Activated naive CD8-positive, alpha-beta T cell (primary cell): ENCODE results near the gene NPAS3.

ENCODE experiments used
- H3K27ac Mint-ChIP-seq: one replicate; pipeline ENCODE4 v1.8.0; 2021; ENCODE audit warnings: mixed read lengths
- H3K27me3 Mint-ChIP-seq: one replicate; pipeline ENCODE4 v1.8.0; 2021; ENCODE audit warnings: mixed read lengths
- H3K36me3 Mint-ChIP-seq: one replicate; pipeline ENCODE4 v1.8.0; 2021; ENCODE audit warnings: mixed read lengths
- H3K4me1 Mint-ChIP-seq: one replicate; pipeline ENCODE4 v1.8.0; 2021; ENCODE audit warnings: low read depth, mixed read lengths
- H3K4me3 Mint-ChIP-seq: one replicate; pipeline ENCODE4 v1.8.0; 2021; ENCODE audit warnings: mild to moderate bottlenecking, mixed read lengths
- H3K9me3 Mint-ChIP-seq: one replicate; pipeline ENCODE4 v1.8.0; 2021; ENCODE audit warnings: low read depth, mixed read lengths

Gene NPAS3

GRCh38 chr14:32978691-32979255 is 40.1 kb downstream of the NPAS3 start:
- Mint-ChIP-seq H3K27ac (no peak overlapping the region), H3K4me3 (no peak overlapping the region), H3K36me3 (no peaks in the 10 kb centered on the region), H3K4me1 (no peaks in the 10 kb centered on the region), H3K27me3 (no peaks in the 10 kb centered on the region), H3K9me3 (no peaks in the 10 kb centered on the region)

GRCh38 chr14:32980178-32980901 is 41.7 kb downstream of the NPAS3 start:
- no peak overlapping the region for H3K4me3 Mint-ChIP-seq
- no peaks in the 10 kb centered on the region for H3K36me3 Mint-ChIP-seq
- H3K9me3 Mint-ChIP-seq, result no peaks in the 10 kb centered on the region
- no peaks in the 10 kb centered on the region for H3K4me1 Mint-ChIP-seq
- no peak overlapping the region for H3K27ac Mint-ChIP-seq
- H3K27me3 Mint-ChIP-seq, result no peaks in the 10 kb centered on the region

GRCh38 chr14:32980902-32981501 is 42.3 kb downstream of the NPAS3 start:
- Mint-ChIP-seq H3K9me3 (no peaks in the 10 kb centered on the region), H3K27ac (no peak overlapping the region), H3K4me1 (no peaks in the 10 kb centered on the region), H3K36me3 (no peaks in the 10 kb centered on the region), H3K27me3 (no peaks in the 10 kb centered on the region), H3K4me3 (no peak overlapping the region)

GRCh38 chr14:32984241-32984930 is 45.7 kb downstream of the NPAS3 start:
- Mint-ChIP-seq H3K27ac (no peak overlapping the region), H3K4me1 (no peaks in the 10 kb centered on the region), H3K36me3 (no peaks in the 10 kb centered on the region), H3K27me3 (no peaks in the 10 kb centered on the region), H3K4me3 (no peak overlapping the region), H3K9me3 (no peaks in the 10 kb centered on the region)

- Mint-ChIP-seq H3K4me3 (no peak overlapping the region), H3K9me3 (no peaks in the 10 kb centered on the region), H3K27ac (no peak overlapping the region), H3K27me3 (no peaks in the 10 kb centered on the region), H3K36me3 (no peaks in the 10 kb centered on the region), H3K4me1 (no peaks in the 10 kb centered on the region)
Measured at GRCh38 chr14:32985866-32986265, 47.2 kb downstream of the NPAS3 start.

- Mint-ChIP-seq H3K36me3 (no peaks in the 10 kb centered on the region), H3K9me3 (no peaks in the 10 kb centered on the region), H3K27me3 (no peaks in the 10 kb centered on the region), H3K4me1 (no peaks in the 10 kb centered on the region), H3K4me3 (no peak overlapping the region), H3K27ac (no peak overlapping the region)
Measured at GRCh38 chr14:32986791-32987540, 48.3 kb downstream of the NPAS3 start.

- Mint-ChIP-seq H3K4me3 (no peak overlapping the region), H3K4me1 (no peaks in the 10 kb centered on the region), H3K36me3 (no peaks in the 10 kb centered on the region), H3K27me3 (no peaks in the 10 kb centered on the region), H3K27ac (no peak overlapping the region), H3K9me3 (no peaks in the 10 kb centered on the region)
Measured at GRCh38 chr14:32991691-32992090, 53.0 kb downstream of the NPAS3 start.

- no peak overlapping the region for H3K27ac Mint-ChIP-seq
- H3K4me3 Mint-ChIP-seq, result no peak overlapping the region
- H3K9me3 Mint-ChIP-seq, result no peaks in the 10 kb centered on the region
- H3K36me3 Mint-ChIP-seq, result no peaks in the 10 kb centered on the region
- H3K4me1 Mint-ChIP-seq, result no peaks in the 10 kb centered on the region
- H3K27me3 Mint-ChIP-seq, result peaks cover 3% of the 10 kb centered on the region
Measured at GRCh38 chr14:32993921-32994320, 55.2 kb downstream of the NPAS3 start.

- no peaks in the 10 kb centered on the region for H3K36me3 Mint-ChIP-seq
- H3K4me3 Mint-ChIP-seq, result no peak overlapping the region
- H3K4me1 Mint-ChIP-seq, result no peaks in the 10 kb centered on the region
- no peak overlapping the region for H3K27ac Mint-ChIP-seq
- no peaks in the 10 kb centered on the region for H3K9me3 Mint-ChIP-seq
- peaks cover 3% of the 10 kb centered on the region for H3K27me3 Mint-ChIP-seq
Measured at GRCh38 chr14:32996343-32996742, 57.7 kb downstream of the NPAS3 start.

GRCh38 chr14:32998433-32998832 is 59.8 kb downstream of the NPAS3 start:
- Mint-ChIP-seq H3K36me3 (no peaks in the 10 kb centered on the region), H3K4me1 (no peaks in the 10 kb centered on the region), H3K9me3 (no peaks in the 10 kb centered on the region), H3K27ac (no peak overlapping the region), H3K4me3 (no peak overlapping the region), H3K27me3 (peaks cover 3% of the 10 kb centered on the region)

- Mint-ChIP-seq H3K9me3 (no peaks in the 10 kb centered on the region), H3K4me3 (no peak overlapping the region)
Measured at GRCh38 chr14:33009673-33010072, 71.0 kb downstream of the NPAS3 start.

GRCh38 chr14:33010495-33010894 is 71.8 kb downstream of the NPAS3 start:
- no peaks in the 10 kb centered on the region for H3K4me1 Mint-ChIP-seq
- H3K27ac Mint-ChIP-seq, result no peak overlapping the region
- H3K9me3 Mint-ChIP-seq, result no peaks in the 10 kb centered on the region
- no peak overlapping the region for H3K4me3 Mint-ChIP-seq
- no peaks in the 10 kb centered on the region for H3K36me3 Mint-ChIP-seq
- no peaks in the 10 kb centered on the region for H3K27me3 Mint-ChIP-seq

More at GRCh38 chr14:33009673-33010072, 71.0 kb downstream of the NPAS3 start:
- no peak overlapping the region for H3K27ac Mint-ChIP-seq
- no peaks in the 10 kb centered on the region for H3K4me1 Mint-ChIP-seq
- no peaks in the 10 kb centered on the region for H3K36me3 Mint-ChIP-seq
- no peaks in the 10 kb centered on the region for H3K27me3 Mint-ChIP-seq

- H3K4me3 Mint-ChIP-seq, result no peak overlapping the region
- no peak overlapping the region for H3K27ac Mint-ChIP-seq
- peaks cover 3% of the 10 kb centered on the region for H3K27me3 Mint-ChIP-seq
- no peaks in the 10 kb centered on the region for H3K36me3 Mint-ChIP-seq
- H3K9me3 Mint-ChIP-seq, result no peaks in the 10 kb centered on the region
- H3K4me1 Mint-ChIP-seq, result no peaks in the 10 kb centered on the region
Measured at GRCh38 chr14:33014710-33015109, 76.0 kb downstream of the NPAS3 start.

- Mint-ChIP-seq H3K9me3 (no peaks in the 10 kb centered on the region), H3K4me1 (no peaks in the 10 kb centered on the region), H3K4me3 (no peak overlapping the region)
Measured at GRCh38 chr14:33016613-33017012, 77.9 kb downstream of the NPAS3 start.

GRCh38 chr14:33017016-33017415 is 78.3 kb downstream of the NPAS3 start:
- Mint-ChIP-seq H3K4me3 (no peak overlapping the region), H3K27me3 (peaks cover 3% of the 10 kb centered on the region)

More at GRCh38 chr14:33016613-33017012, 77.9 kb downstream of the NPAS3 start:
- Mint-ChIP-seq H3K36me3 (no peaks in the 10 kb centered on the region), H3K27me3 (peaks cover 3% of the 10 kb centered on the region), H3K27ac (no peak overlapping the region)

More at GRCh38 chr14:33017016-33017415, 78.3 kb downstream of the NPAS3 start:
- Mint-ChIP-seq H3K36me3 (no peaks in the 10 kb centered on the region), H3K4me1 (no peaks in the 10 kb centered on the region), H3K9me3 (no peaks in the 10 kb centered on the region), H3K27ac (no peak overlapping the region)
